Spleen (tissue), 7 donors: ENCODE results near the gene SPATA20.

ENCODE experiments used
- POLR2A ChIP-seq, 3 donors: fragments of 450-650 bp; IDR thresholded peaks; one replicate each; pipeline ENCODE4 v1.5.1; 2017; ENCODE audit warnings: antibody characterized with exemption in 3 of 3, mild to moderate bottlenecking in 1 of 3
- TF ChIP-seq, protein P1 (sequence below), 11 experiments: fragments of 200-600 bp in 7 of 11; fragments of 450-650 bp in 4 of 11; sonication (generic) in 4 of 11; IDR thresholded peaks in 8 of 11; conservative IDR thresholded peaks in 3 of 11; 1 replicate in 7 of 11; 2 replicates in 4 of 11; pipeline versions ENCODE4 v1.4.0 to v1.8.0; 2016 to 2021; ENCODE audit warnings: antibody characterized with exemption in 11 of 11, inconsistent platforms in 4 of 11, mild to moderate bottlenecking in 1 of 11
- donor health status: DM: no; HTN: no; CAD: no; lungs with moderate emphysema.
- donor health status: DM: no; HTN: no; CAD: no.
- donor health status: DM: no; HTN: no; CAD: no.

DNA sequence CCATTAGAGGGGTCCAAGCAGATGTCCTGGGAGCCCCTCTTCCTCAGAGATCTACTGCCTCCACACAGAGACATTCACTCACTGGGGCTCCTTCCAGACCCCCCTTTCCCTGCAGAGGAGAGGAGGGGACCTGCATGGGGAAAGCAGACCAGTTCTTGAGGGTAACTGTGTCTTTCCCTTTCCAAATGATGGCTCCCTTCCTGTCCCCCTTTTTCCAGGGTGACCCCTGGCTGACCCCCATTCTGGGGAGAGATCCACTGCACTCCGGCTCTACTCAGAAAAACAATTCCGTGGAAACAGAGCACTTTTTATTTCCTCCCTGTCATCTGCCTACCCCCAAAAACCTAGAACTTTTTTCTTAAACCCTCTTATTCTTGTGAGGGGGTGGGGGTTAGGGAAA lies 19.9 kb downstream of the SPATA20 start:
- TF ChIP-seq, protein P1, sequence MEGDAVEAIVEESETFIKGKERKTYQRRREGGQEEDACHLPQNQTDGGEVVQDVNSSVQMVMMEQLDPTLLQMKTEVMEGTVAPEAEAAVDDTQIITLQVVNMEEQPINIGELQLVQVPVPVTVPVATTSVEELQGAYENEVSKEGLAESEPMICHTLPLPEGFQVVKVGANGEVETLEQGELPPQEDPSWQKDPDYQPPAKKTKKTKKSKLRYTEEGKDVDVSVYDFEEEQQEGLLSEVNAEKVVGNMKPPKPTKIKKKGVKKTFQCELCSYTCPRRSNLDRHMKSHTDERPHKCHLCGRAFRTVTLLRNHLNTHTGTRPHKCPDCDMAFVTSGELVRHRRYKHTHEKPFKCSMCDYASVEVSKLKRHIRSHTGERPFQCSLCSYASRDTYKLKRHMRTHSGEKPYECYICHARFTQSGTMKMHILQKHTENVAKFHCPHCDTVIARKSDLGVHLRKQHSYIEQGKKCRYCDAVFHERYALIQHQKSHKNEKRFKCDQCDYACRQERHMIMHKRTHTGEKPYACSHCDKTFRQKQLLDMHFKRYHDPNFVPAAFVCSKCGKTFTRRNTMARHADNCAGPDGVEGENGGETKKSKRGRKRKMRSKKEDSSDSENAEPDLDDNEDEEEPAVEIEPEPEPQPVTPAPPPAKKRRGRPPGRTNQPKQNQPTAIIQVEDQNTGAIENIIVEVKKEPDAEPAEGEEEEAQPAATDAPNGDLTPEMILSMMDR (IDR thresholded peaks at IDR 0.05 in 8 of 11, conservative IDR thresholded peaks at IDR 0.05 in 3 of 11) = no peak
- no peak for TF ChIP-seq POLR2A (IDR thresholded peaks at IDR 0.05)
